HG02970 (cell line): ENCODE results near the gene IER3IP1.
"Not testable (repeated sequence)": the region's sequence is repeated elsewhere in the genome, so short reads cannot be mapped to it uniquely, and the experiment has no call there.

ENCODE experiments used
- ATAC-seq: cut with Tn5 transposase; IDR thresholded peaks from one replicate; pipeline ENCODE4 v1.9.1; 2021; ENCODE audit warnings: mild to moderate bottlenecking, moderate library complexity, moderate number of reproducible peaks; ENCODE audit not compliant: unreplicated experiment, low FRiP score

Gene IER3IP1

GRCh38 chr18:47163241-47163640 lies 12.9 kb downstream of the IER3IP1 start:
- ATAC-seq = peak; percentile 78

GRCh38 chr18:47160256-47160655 lies 15.9 kb downstream of the IER3IP1 start:
- no peak for ATAC-seq

- not testable (repeated sequence) for ATAC-seq
Observed at GRCh38 chr18:47158404-47158803, 17.8 kb downstream of the IER3IP1 start.

DNA sequence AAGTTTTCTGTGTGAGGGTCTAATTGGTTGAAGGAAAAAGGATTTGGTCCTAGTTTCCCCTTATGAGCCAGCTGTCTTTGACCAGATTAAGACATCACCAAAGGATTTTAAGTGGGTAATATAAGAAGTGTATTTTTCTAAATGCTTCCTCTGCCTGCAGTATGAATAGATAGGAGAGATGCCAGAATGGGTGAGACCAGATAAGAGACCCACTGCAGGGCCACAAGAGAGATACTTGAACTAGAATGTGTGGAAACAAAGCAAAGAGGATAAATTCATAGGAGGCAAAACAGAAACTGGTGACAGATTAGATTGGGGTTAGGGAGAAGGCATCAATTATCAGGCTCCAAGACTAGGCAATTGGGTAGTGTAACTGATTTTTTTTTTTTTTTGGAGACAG lies 24.7 kb downstream of the IER3IP1 start:
- ATAC-seq = no peak

- peak; percentile 3 for ATAC-seq
Observed at GRCh38 chr18:47150824-47151366, 25.3 kb downstream of the IER3IP1 start.

- ATAC-seq = peak; percentile 83
Observed at GRCh38 chr18:47150029-47150823, 25.9 kb downstream of the IER3IP1 start, which contains the start of gene HDHD2. HDHD2 (minus strand) TSS chr18:47150500; CDS start chr18:47136439, 14,061 bp downstream.

GRCh38 chr18:47149457-47150028 lies 26.6 kb downstream of the IER3IP1 start:
- no peak for ATAC-seq

DNA sequence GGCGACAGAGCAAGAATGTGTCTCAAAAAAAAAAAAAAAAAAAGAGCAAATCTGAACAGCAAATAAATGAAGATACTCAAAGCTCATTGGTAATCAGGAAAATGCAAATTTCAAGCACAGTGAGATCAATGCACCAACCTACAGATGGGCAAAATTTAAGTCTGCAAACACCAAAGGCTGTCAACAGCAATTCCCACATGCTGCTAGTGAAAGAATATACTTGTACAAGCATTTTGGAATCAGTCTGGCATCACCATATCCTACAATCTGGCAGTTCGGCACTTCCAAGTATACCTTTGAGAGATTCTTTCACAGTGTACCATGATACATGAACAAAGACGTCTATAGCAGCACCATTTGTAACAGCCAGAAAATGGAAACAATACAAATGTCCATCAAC lies 30.0 kb downstream of the IER3IP1 start:
- no peak for ATAC-seq

GRCh38 chr18:47143899-47144485 lies 32.2 kb downstream of the IER3IP1 start:
- no peak for ATAC-seq

DNA sequence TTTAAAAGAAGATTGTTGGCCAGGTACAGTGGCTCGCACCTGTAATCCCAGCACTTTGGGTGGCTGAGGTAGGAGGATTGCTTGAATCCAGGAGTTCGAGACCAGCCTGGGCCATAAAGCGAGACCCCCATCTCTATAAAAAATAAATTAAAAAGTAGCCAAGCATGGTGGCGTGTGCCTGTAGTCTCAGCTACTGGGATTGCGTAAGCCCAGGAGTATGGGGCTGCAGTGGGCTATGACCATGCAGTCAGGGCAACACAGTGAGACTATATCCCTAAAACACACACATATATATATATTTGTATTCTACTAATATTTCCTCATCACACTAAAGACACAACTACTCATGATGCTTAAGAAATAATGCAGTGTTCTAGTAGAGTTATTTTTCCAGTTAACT lies 33.0 kb downstream of the IER3IP1 start:
- ATAC-seq = no peak

DNA sequence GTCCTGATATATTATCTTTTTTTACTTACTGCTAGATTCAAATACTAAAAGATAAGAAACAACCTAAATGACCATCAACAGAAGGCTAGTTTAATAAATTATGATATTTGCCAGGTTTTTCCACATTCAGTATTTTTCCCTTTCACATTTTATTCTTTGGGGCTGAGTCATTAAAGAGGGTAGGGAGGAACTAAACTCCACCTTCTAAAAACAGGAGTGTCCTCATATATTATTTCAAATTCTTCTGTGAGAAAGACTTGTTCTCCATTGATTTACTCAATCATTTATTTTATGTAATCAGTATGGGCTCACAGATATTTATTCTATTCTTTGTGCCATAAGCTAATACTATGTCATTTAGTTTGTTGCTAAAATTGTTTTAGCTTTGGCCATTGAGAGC lies 34.9 kb downstream of the IER3IP1 start:
- no peak for ATAC-seq

GRCh38 chr18:47121146-47121545 lies 55.0 kb downstream of the IER3IP1 start:
- ATAC-seq = no peak

GRCh38 chr18:47120428-47120827 lies 55.7 kb downstream of the IER3IP1 start:
- ATAC-seq = no peak

DNA sequence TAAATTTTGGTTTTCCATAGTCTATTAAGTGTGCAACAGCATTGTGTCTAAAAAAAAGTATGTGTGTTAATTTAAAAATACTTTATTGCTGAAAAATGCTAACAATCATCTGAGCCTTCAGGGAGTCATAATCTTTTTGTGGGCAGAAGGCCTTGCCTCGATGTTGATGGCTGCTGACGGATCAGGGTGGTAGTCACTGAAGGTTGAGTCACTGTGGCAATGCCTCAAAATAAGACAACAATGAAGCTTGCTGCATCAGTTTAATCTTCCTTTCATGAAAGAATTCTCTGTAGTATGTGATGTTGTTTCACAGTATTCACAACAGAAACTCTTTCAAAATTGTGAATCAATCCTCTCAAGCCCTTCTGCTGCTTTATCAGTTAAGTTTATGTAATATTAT lies 57.2 kb downstream of the IER3IP1 start:
- ATAC-seq = no peak

DNA sequence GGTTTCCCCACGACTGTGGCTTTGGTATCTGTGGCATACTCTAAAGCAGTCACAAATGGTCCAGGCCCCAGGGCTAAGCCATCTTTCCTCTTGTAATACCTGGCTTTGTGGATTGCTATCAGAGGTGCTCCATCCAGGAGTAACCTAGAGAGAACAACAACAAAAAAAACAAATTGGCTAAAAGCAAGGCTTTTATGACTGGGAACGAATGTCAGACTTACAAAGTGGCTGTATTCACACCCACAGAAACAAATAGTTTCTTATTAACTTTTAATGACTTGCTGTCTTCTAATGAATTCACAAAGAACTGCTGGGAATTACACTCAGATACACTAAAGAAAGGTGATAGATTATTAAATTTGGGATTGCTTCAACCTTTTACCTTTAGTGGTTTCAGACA lies 61.0 kb downstream of the IER3IP1 start:
- ATAC-seq = no peak

GRCh38 chr18:47113796-47114540 lies 62.2 kb downstream of the IER3IP1 start:
- no peak for ATAC-seq

- no peak for ATAC-seq
Observed at GRCh38 chr18:47110492-47111274, 65.5 kb downstream of the IER3IP1 start.

DNA sequence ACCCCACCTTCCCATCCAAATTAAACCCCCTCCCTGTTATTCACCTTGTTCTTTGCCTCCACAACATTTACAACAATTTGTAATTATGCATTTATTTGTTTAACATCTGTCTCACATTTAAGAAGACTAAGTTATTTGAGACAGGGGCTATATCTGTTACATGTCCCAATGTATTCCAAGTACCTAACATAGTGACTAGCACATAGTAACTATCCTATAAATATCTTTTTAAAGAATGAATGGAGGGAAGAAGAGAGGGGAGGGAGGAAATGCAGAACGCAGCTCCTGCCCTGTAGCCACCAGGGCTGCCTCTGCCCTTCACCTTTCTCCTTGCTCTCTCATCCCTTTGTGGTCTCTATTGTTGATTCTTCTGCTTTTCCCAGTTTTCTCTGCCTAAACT lies 66.4 kb downstream of the IER3IP1 start:
- ATAC-seq = no peak

- no peak for ATAC-seq
Observed at GRCh38 chr18:47108998-47109405, 67.2 kb downstream of the IER3IP1 start.

DNA sequence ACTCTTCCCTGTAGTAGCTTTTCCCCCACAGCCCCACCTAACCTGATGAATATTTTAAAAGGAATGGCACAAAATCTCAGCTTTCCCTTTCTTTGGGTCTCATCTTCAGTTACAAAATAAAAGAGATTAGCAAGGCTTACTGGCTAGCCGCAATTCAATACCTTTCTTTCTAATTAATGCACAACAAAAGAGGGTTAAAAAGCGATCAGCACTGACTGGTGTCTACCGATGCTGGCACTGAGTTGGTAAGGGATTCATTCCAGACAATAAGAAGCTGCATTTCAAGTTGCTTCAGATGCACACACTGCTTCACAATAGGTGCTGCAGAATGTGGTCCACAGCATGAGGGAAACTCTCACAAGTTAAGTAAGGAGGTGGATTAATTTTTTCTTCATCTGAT lies 67.8 kb downstream of the IER3IP1 start:
- ATAC-seq = no peak
